EH (cell line): ENCODE measurements around the gene NACA2.
"Not testable (repeated sequence)": the region's sequence is repeated elsewhere in the genome, so short reads cannot be mapped to it uniquely, and the experiment has no call there.

ENCODE experiments used
- DNase-seq: peaks from one replicate; pipeline ENCODE4 v3.0.0-alpha.2; 2015; ENCODE audit warnings: low read depth

The NACA2 gene

GRCh38 chr17:61591018-61591417 lies at the start of gene NACA2:
Gene NACA2, minus strand, starts transcription at chr17:61591219. Its CDS starts 39 bp downstream, at chr17:61591180.
- DNase-seq = no peak

- no peak for DNase-seq
These were observed 48.8 kb upstream of the NACA2 start for GRCh38 chr17:61639818-61640217.

- no peak for DNase-seq
These were observed 47.1 kb upstream of the NACA2 start for GRCh38 chr17:61638087-61638486.

GRCh38 chr17:61635913-61636432 lies 45.0 kb upstream of the NACA2 start:
- DNase-seq = peak; percentile 70

GRCh38 chr17:61634942-61635538 lies 44.0 kb upstream of the NACA2 start:
- no peak for DNase-seq

- no peak for DNase-seq
These were observed 43.1 kb upstream of the NACA2 start for GRCh38 chr17:61634011-61634539.

GRCh38 chr17:61632826-61633225 lies 41.8 kb upstream of the NACA2 start:
- no peak for DNase-seq

GRCh38 chr17:61631800-61632199 lies 40.8 kb upstream of the NACA2 start:
- no peak for DNase-seq

GRCh38 chr17:61628158-61628557 lies 37.1 kb upstream of the NACA2 start:
- not testable (repeated sequence) for DNase-seq

GRCh38 chr17:61627658-61628057 lies 36.6 kb upstream of the NACA2 start:
- no peak for DNase-seq

- DNase-seq = no peak
These were observed 36.1 kb upstream of the NACA2 start for GRCh38 chr17:61627125-61627524.

- no peak for DNase-seq
These were observed 34.5 kb upstream of the NACA2 start for GRCh38 chr17:61625564-61625963.

GRCh38 chr17:61624951-61625350 lies 33.9 kb upstream of the NACA2 start:
- no peak for DNase-seq

- DNase-seq = no peak
These were observed 30.3 kb upstream of the NACA2 start for GRCh38 chr17:61621317-61621716.

GRCh38 chr17:61619953-61620352 lies 28.9 kb upstream of the NACA2 start:
- DNase-seq = no peak

- peak; percentile 6 for DNase-seq
These were observed 28.5 kb upstream of the NACA2 start for GRCh38 chr17:61619493-61619892.

- DNase-seq = no peak
These were observed 27.9 kb upstream of the NACA2 start for GRCh38 chr17:61618950-61619349.

- no peak for DNase-seq
These were observed 26.3 kb upstream of the NACA2 start for GRCh38 chr17:61617330-61617729.

- DNase-seq = no peak
These were observed 25.8 kb upstream of the NACA2 start for GRCh38 chr17:61616783-61617182.

- no peak for DNase-seq
These were observed 23.2 kb upstream of the NACA2 start for GRCh38 chr17:61614219-61614618.

GRCh38 chr17:61611323-61611722 lies 20.3 kb upstream of the NACA2 start:
- DNase-seq = no peak

- DNase-seq = no peak
These were observed 14.7 kb upstream of the NACA2 start for GRCh38 chr17:61605692-61606091.

- no peak for DNase-seq
These were observed 10.3 kb upstream of the NACA2 start for GRCh38 chr17:61601297-61601696.

GRCh38 chr17:61600621-61601020 lies 9.6 kb upstream of the NACA2 start:
- DNase-seq = no peak
